ENCODE data around the gene GNG12. TPM values are rescaled to one million over a fixed set of nuclear protein-coding genes. Genes with fewer than 3 reads are reported as not detected.
"Not testable (repeated sequence)": the region's sequence is repeated elsewhere in the genome, so short reads cannot be mapped to it uniquely, and the experiment has no call there.

The GNG12 gene
- total RNA-seq, 1 donor from 2014 or later, result 67.8 TPM

DNA sequence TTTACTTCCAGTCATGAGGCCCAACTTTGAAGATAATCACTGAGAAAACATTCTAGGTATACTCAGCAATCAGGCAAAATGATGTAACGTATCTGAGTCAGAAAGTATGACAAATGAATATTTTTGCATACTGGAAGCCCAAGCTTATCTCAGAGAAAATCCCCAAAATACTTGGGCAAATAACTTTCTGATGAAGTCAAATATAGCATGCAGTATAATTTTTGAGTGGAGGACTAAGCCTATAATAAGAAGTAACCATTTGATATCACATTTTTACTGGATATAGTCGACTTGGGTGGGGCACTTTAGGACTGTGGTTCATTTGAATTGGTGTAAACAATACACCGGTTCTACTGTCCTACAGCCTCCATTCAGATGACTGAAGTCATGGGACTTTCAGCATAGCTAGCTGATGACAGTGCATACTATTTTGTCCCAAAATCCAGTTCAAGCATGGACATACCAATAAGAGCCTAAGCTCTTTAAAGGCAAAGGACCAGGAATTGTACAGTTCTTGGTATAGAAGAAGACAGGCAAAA, 150.5 kb downstream of the GNG12 start:
- no peak for ATAC-seq
- intact Hi-C loops (cut with DNase I), result loop anchor here (10.0 kb wide), 1 partner anchor 72 kb away; no protein-coding TSS in a partner anchor
- no peak for DNase-seq (ENCODE audit: low spot score)

DNA sequence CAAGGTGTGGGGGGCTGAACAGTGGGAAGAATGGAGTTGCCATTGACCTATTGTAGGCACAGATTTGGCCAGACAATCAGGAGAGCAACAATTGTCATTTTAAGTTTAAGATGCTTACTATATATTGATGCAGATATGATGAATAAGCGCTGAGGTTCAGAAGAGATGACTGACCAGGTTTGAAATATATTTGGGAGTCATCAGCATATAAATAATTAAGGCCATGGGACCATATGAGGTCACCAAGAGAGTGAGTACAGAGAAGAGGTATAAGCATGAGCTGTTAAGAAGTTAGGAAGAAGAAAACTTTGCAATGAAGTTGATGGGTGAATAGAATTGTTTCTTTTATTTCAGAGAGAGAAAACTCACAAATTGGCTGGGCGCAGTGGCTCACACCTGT, 152.8 kb downstream of the GNG12 start:
- ATAC-seq (no peak), DNase-seq (ENCODE audit: low spot score) (no peak)
- intact Hi-C loops (cut with DNase I), result loop anchor here (10.0 kb wide), 1 partner anchor 74 kb away; no protein-coding TSS in a partner anchor

DNA sequence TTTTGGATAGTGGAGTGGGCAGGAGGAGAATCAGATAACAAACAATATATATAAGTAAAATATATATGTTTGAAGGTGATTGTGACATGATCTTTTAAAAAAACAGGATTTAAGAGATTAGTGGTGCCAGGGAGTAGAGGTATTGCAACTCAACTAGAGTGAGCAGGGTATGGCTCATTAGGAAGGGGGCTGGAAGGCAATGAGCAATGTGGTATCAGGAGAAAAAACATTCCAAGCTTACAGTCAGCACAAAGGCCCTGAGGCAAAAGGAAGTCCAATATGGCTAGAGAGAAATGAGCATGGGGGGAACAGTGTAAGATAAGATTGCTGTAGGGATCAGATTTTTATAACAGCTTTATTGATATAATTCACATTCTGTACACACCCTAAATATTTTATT, 153.6 kb downstream of the GNG12 start:
- no peak for ATAC-seq

DNA sequence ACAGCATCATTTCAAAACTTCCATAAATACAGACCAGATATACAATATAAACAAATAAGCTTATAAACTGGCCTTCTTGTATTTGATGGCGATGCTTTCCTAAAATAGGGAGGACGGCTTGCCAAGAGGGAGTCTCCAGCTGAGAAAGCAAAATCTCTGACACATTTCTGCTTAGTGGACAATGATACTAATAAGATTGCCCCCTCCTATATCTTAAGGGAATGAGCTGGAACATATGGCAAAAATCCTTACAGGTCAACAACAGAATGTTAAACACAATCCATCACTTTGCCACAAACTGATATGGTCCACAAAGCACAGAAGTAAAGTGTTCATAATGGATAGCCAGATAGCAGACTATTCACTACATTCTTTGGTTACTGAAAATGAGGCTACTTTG, 155.3 kb downstream of the GNG12 start:
- DNase-seq (ENCODE audit: low spot score) (no peak), ATAC-seq (no peak)
- intact Hi-C loops (cut with DNase I), result no loop called here

More for the DNA sequence above, 153.6 kb downstream of the GNG12 start:
- no peak for DNase-seq (ENCODE audit: low spot score)
- intact Hi-C loops (cut with DNase I), result loop anchor here (10.0 kb wide), 1 partner anchor 75 kb away; no protein-coding TSS in a partner anchor

- ATAC-seq, result no peak
- intact Hi-C loops (cut with DNase I), result no loop called here
- no peak for DNase-seq (ENCODE audit: low spot score)
Observed at GRCh38 chr1:67677408-67677807, 155.9 kb downstream of the GNG12 start.

DNA sequence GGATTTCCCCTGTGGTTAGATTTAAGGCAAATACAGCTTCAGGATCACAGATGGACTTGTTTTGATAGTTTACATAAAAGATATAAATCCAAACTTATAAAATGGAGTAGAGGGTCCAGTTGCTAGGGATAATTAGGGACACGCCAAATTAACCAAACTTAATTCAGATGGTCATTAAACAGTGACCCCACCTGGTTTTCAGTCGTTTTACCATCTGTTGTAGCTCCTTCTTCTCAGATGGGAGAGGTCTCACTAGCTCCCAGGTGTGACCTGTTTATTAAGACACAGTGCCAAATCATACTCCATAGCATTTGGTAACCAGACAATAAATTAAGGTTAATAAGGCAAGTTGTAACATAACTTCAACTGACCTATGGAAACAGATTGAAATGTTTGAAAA, 156.3 kb downstream of the GNG12 start:
- no peak for ATAC-seq
- intact Hi-C loops (cut with DNase I), result no loop called here
- DNase-seq (ENCODE audit: low spot score), result no peak

GRCh38 chr1:67676287-67676686, 157.0 kb downstream of the GNG12 start:
- ATAC-seq, result no peak
- no peak for DNase-seq (ENCODE audit: low spot score)
- intact Hi-C loops (cut with DNase I), result no loop called here

DNA sequence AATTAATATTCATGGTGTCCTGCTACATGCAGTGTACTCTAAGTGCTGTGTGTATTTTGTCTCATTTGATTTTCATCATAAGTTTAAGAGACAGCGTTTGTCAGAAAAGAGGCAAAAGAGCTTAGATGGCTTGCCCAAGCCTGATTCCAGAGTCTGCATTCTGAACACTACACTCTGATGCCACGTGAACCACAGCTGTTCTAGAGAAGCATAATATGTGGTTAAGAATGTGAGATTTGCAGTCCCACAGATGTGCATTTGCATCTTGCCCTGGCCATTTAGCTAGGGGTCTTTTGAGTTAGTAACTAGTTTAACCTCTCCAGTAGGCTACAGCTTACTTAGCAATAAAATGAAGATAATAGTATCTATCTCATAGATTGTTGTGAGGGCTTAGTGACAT, 157.5 kb downstream of the GNG12 start:
- DNase-seq (ENCODE audit: low spot score), result no peak
- ATAC-seq, result no peak
- intact Hi-C loops (cut with DNase I), result no loop called here

- DNase-seq (ENCODE audit: low spot score), result no peak
- peak; percentile 90 for ATAC-seq
- intact Hi-C loops (cut with DNase I), result no loop called here
Observed at GRCh38 chr1:67674260-67675011, 158.8 kb downstream of the GNG12 start.

GRCh38 chr1:67673468-67674201, 159.6 kb downstream of the GNG12 start:
- intact Hi-C loops (cut with DNase I), result no loop called here
- DNase-seq (ENCODE audit: low spot score) (no peak), ATAC-seq (no peak)

- intact Hi-C loops (cut with DNase I), result no loop called here
- no peak for ATAC-seq
Observed at GRCh38 chr1:67672260-67672803, 160.9 kb downstream of the GNG12 start.

GRCh38 chr1:67668660-67669059, 164.6 kb downstream of the GNG12 start:
- intact Hi-C loops (cut with DNase I), result no loop called here
- no peak for DNase-seq (ENCODE audit: low spot score)
- no peak for ATAC-seq

More at GRCh38 chr1:67672260-67672803, 160.9 kb downstream of the GNG12 start:
- DNase-seq (ENCODE audit: low spot score), result no peak

GRCh38 chr1:67666636-67667035, 166.6 kb downstream of the GNG12 start:
- ATAC-seq (no peak), DNase-seq (ENCODE audit: low spot score) (no peak)
- intact Hi-C loops (cut with DNase I), result no loop called here

DNA sequence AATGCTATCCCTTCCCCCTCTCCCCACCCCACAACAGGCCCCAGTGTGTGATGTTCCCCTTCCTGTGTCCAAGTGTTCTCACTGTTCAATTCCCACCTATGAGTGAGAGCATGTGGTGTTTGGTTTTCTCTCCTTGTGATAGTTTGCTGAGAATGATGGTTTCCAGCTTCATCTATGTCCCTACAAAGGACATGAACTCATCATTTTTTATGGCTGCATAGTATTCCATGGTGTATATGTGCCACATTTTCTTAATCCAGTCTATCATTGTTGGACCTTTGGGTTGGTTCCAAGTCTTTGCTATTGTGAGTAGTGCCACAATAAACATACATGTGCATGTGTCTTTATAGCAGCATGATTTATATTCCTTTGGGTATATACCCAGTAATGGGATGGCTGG, 168.0 kb downstream of the GNG12 start:
- ATAC-seq; intact Hi-C loops (cut with DNase I); DNase-seq (ENCODE audit: low spot score): not testable (repeated sequence)

GRCh38 chr1:67664048-67664447, 169.2 kb downstream of the GNG12 start:
- ATAC-seq (no peak), DNase-seq (ENCODE audit: low spot score) (no peak)
- intact Hi-C loops (cut with DNase I), result no loop called here

DNA sequence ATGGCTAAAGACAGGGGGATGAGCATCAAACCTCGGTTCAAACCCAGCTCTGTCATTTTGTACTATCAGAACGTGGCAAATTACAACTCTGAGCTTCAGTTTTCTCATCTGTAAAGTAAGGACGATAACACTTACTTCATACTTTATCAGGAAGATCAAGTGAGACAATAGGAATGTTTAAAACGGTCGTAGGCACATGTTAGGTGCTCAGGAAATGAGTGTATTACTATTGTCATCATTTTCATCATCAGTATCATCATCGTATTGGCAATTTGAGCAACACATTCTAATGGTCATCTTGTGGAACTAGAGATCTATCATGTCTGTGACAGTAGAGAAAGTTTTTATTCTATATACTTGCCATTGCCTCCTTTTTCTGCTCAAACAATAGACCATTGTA, 170.4 kb downstream of the GNG12 start:
- no peak for ATAC-seq
- no peak for DNase-seq (ENCODE audit: low spot score)
- intact Hi-C loops (cut with DNase I), result no loop called here

GRCh38 chr1:67659229-67659628, 174.0 kb downstream of the GNG12 start:
- intact Hi-C loops (cut with DNase I), result no loop called here
- no peak for DNase-seq (ENCODE audit: low spot score)
- no peak for ATAC-seq

DNA sequence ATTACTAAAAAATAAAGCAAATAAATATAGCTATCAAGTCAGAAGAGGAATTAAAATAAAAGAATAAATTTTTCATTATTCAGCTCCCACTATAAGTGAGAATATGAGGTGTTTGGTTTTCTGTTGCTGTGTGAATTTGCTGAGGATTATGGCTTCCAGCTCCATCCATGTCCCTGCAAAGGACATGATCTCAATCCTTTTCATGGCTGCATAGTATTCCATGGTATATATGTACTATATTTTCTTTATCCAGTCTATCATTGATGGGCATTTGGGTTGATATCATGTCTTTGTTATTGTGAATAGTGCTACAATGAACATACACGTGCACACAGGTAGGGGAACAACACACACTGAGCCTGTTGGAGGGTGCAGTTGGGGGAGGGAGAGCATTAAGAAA, 176.1 kb downstream of the GNG12 start:
- ATAC-seq; intact Hi-C loops (cut with DNase I): not testable (repeated sequence)

GRCh38 chr1:67655581-67655980, 177.7 kb downstream of the GNG12 start:
- intact Hi-C loops (cut with DNase I), result no loop called here
- no peak for DNase-seq (ENCODE audit: low spot score)
- no peak for ATAC-seq

More for the DNA sequence above, 176.1 kb downstream of the GNG12 start:
- DNase-seq (ENCODE audit: low spot score), result not testable (repeated sequence)

DNA sequence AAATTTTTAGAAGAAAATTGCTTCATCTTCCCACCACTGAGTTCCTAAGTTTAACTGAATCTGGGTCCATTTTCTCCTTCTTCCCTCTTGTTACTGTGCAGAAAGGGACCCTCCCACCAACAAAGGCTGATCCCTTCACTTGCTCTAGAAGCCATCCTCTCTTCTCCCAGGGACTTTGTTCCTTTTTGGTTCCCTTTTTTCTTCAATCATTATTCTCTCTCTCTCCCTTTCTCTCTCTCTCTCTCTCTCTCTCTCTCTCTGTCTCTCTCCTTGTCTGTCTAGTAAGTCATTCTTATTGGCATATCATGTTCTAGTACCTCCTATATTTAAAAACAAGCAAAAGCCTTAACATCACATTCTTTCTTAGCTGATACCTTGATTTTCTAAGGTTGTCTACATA, 180.0 kb downstream of the GNG12 start:
- DNase-seq (ENCODE audit: low spot score) (no peak), ATAC-seq (no peak)
- intact Hi-C loops (cut with DNase I), result no loop called here

Measured in sciatic nerve (tissue), 2 donors.